Measurements from ENCODE around the gene TXNDC17. TPM values are rescaled to one million over a fixed set of nuclear protein-coding genes. Genes with fewer than 3 reads are reported as not detected.
"Not testable (repeated sequence)": the region's sequence is repeated elsewhere in the genome, so short reads cannot be mapped to it uniquely, and the experiment has no call there.

The TXNDC17 gene
- total RNA-seq, 1 donor from 2014 or later, result 94.6 TPM

DNA sequence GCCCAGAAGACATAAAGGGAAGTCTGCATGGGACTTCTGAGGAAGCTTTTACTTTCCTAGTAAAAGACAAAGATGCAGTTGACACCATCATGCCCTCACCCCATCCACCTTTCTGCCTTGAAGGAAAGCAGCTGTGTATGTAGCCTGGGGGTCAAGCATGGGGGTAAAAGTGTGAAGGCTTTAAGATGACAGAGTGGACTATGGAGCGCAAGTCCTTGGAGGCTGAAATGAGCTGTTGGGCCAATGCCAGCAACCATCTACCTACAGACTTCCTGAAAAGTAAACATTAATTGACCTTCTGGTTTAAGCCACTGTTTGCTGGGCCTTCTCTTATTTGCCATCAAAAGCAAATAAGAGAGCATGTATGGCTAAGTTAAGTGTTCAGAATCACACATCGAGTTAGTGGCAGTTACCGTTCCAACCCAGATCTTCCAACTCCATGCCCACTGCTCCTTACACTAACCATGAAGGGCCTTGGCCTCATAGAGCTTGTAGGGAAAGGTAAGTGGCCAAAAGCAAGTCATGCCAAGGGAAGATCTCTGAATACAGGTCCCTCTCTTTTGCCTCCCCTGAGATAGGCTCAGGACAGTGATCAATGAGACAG lies 42.3 kb downstream of the TXNDC17 start:
- no peak for DNase-seq (ENCODE audit: low read depth, low spot score)

DNA sequence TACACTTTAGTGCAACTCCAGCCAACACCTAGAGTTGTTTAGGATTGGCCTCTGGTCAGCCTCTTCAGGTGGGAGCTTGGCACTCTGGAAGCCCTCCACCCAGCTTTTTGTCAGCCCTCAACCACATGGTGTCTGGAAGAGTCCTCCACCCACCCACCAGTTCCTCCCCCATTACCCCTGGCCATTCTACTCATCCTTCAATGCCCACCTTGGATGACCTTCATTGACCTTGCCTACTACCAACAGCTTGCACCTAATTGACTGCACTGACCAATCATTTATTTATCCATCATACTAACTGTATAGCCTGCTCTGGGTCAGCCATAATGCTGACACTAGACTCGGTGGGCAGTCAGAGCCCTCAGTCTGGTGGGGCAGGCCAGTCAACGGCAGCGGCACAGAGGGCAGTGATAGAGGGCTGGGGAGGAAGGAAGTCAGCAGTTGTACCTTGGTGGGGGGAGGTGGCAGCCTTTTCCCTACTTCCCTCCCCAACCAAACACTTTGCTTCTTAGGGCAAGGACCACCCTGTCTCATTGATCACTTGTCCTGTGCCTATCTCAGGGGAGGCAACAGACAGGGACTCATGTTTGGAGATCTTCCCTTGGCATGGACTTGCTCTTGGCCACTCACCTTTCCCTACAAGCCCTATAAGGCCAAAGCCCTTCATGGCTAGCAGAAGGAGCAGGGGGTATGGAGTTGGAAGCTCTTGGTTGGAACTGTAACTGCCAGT lies 43.0 kb downstream of the TXNDC17 start:
- DNase-seq (ENCODE audit: low read depth, low spot score), result no peak

DNA sequence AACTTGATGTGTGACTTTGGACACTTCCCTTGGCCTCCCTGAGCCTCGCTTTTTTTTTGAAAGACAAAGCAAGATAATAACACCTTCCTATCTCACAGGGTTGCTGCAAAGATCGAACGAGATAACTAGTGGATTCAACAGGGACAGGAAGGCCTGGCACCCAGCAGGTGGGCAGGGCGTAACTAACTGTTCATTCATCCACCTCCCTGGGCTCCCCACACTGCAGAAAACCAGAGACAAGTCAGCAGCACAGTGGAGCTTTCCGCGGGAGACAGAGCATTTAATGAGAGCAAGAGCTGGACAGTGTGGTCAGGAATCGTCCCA lies 43.6 kb downstream of the TXNDC17 start:
- DNase-seq (ENCODE audit: low read depth, low spot score), result no peak

DNA sequence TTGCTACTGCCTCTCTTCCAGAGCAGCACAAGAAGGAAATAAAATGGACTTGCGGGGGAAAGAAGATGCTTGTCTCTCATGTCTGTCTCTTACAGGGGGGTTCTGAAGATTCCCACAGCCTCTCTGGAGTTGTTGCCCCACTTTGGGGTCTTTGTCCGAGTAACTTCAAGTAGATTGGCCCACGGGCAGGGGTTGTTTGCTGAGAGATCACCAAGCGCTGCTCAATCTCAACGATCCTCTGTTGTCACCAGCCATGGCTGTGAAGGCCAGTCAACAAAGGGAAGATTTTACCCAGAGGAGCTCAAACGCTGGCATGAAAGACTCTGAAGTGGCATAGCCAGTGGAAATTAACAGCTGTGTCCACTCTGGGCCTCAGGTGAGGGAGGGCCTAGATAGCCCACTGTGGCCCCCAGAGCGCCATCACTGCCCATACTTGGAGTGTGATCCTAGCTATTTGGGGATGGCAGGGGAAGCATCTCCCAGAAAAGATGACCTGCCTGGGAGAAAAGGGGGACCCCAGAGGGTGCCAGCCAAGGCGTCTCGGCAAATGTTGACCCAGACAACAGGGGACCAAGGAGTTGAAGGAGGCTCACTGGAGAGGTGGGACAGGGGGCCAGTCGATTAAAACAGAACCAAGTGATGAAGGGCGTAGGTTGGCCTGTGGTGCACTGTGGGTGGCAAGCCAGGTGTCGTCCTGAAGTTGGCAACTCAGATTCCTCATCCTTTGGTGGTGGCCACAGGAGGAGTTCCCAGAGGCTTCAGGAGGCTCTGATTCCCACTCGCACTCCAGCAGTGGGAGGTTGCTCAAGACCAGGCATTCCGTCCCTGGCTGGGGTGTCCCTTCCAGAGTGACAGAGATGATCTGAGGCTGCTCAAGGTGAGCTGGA lies 44.3 kb downstream of the TXNDC17 start:
- DNase-seq (ENCODE audit: low read depth, low spot score), result no peak

DNA sequence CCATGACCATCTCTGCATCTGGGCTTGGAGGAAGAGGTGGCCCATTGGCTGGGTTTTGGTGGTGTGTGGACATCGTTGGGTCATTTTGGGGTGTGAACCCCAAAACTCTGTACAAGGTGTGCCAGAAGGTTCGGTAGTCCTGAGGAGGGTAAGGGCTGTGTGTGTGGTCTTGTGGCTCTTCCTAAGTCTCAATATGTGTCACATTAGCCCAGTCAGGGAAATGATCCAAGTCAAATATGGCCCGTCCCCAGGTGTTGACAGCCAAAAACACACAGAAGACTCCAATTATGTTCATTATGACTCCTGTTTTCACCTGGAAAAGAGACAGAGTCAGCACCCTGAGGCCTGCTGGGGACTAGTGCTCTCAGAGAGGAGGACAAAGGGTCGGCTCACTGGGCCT lies 45.2 kb downstream of the TXNDC17 start:
- no peak for DNase-seq (ENCODE audit: low read depth, low spot score)

DNA sequence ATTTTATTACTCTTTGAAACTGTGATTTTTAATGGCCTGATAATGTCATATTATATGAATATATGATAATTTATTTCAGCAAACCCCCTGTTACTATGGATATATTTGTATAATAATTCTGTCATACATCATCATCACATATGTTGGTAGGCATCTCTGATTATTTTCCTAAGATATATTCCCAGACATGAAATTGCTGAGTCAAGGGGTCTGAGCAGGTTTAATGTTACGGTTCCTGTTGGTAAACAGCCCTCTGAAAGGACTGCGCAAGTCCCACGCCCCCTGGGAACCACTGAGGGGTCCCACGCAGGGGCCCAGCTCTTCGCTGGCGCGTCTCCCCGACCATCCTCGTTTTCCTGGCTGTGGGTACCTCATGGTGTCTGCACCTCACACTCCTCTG lies 48.1 kb downstream of the TXNDC17 start:
- DNase-seq (ENCODE audit: low read depth, low spot score), result no peak

DNA sequence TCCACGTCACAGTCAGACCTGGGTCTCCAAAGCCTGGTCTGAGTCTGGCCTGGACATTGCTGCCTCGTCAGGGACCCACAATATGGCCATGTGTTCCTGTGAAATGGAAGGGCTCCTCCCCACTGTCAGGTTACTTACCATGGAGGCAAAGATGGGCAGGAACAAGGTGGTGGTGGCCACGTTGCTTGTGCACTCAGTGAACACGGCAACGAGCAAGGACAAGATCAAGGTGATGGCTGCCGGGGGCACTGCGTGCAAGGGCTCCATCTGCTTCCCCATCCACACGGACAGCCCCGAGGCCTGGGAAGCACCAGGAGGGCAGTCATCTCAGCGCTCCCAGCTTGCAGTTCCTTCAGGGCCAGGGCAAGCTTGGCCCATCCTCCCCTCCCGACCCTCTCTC lies 49.8 kb downstream of the TXNDC17 start:
- no peak for DNase-seq (ENCODE audit: low read depth, low spot score)

DNA sequence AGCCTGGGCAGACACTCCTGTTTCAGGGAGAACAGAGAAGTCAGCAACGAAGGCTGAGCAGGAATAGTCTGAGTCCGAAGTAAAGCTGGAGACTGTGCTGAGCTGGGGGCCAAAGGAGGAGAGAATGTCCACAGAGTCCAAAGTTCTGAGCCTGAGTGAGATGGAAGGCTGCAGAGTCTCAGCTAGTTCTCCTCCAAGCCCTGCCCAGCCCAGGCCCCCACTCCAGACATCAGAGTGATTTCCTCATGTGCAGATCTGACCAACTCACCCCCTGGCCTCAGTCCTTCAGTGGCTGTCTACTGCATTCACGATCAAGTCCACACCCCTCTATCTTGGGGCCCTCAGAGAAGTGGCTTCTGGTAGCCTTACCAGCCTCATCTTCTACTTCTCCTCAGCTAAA lies 50.7 kb downstream of the TXNDC17 start:
- no peak for DNase-seq (ENCODE audit: low read depth, low spot score)

DNA sequence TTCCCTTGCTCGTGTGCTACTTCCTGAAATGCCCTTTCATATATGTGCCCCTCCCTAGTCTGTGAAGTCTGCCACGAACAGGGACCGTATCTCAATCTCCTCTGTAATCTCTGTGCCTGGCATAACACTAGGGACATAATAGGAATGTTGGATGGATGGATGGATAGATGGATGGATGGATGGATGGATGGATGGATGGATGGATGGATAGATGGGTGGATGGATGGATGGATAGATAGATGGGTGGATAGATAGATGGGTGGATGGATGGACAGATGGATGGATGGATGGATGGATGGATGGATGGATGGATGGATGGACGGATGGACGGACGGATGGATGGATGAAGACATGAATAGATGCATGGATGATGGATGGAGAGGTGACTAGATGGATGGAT lies 51.1 kb downstream of the TXNDC17 start:
- not testable (repeated sequence) for DNase-seq (ENCODE audit: low read depth, low spot score)

Other genes with a start within 250 kb of the TXNDC17 start
- gene AIPL1, start 205.9 kb upstream of the TXNDC17 start, total RNA-seq, result not detected in 2 replicates
- 24.3 and 47.6 TPM in 2 replicates for gene PIMREG, start 196.6 kb upstream of the TXNDC17 start, total RNA-seq
- gene PITPNM3, start 84.5 kb upstream of the TXNDC17 start, total RNA-seq, result 0.74 and 1.6 TPM in 2 replicates
- 8.9 and 9.3 TPM in 2 replicates for gene KIAA0753, start 349 bp upstream of the TXNDC17 start, total RNA-seq
- gene MED31, start 10.5 kb downstream of the TXNDC17 start, total RNA-seq, result 17.6 and 19.1 TPM in 2 replicates
- 0.35 and 0.40 TPM in 2 replicates for gene C17orf100, start 10.7 kb downstream of the TXNDC17 start, total RNA-seq
- not detected in 2 replicates for gene SLC13A5, start 72.3 kb downstream of the TXNDC17 start, total RNA-seq
- 11.5 and 23.9 TPM in 2 replicates for gene XAF1, start 115.0 kb downstream of the TXNDC17 start, total RNA-seq
- 0.28 and 1.4 TPM in 2 replicates for gene FBXO39, start 135.2 kb downstream of the TXNDC17 start, total RNA-seq
- gene TEKT1, start 190.7 kb downstream of the TXNDC17 start, total RNA-seq, result not detected in 2 replicates

Measured in pulmonary artery endothelial cell (primary cell).